Measurements from ENCODE around the gene CFAP99. TPM values are rescaled to one million over a fixed set of nuclear protein-coding genes. Genes with fewer than 3 reads are reported as not detected.

CFAP99 gene
- total and polyA plus RNA-seq, 2 of the 8 experiments (the other 6 are each of a cell fraction or from before 2014, with no cell fraction given): not detected

DNA sequence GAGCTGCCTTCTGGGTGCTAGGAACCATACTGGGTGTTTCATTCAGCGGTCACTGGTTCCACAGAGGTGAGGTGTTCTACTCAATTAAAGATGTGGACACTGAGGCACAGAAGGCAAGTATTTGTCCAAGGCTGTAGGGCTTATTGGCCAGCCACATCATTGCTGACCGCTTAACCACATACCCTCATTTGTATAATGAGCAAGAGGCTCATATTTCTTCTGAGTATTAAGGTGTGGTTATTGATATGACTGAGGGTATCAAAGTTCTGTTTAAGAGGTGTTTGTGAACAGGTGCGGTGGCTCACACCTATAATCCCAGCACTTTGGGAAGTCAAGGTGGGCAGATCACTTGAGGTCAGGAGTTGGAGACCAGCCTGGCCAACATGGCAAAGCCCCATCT lies 64.5 kb downstream of the CFAP99 start (continued):
- TF ChIP-seq, protein P1, sequence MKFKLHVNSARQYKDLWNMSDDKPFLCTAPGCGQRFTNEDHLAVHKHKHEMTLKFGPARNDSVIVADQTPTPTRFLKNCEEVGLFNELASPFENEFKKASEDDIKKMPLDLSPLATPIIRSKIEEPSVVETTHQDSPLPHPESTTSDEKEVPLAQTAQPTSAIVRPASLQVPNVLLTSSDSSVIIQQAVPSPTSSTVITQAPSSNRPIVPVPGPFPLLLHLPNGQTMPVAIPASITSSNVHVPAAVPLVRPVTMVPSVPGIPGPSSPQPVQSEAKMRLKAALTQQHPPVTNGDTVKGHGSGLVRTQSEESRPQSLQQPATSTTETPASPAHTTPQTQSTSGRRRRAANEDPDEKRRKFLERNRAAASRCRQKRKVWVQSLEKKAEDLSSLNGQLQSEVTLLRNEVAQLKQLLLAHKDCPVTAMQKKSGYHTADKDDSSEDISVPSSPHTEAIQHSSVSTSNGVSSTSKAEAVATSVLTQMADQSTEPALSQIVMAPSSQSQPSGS (IDR thresholded peaks at IDR 0.05; ENCODE audit: low read length): no peak
- TF ChIP-seq RNF2 (IDR thresholded peaks at IDR 0.05; ENCODE audit: borderline replicate concordance, low read depth, low read length, missing control alignments, poor library complexity, severe bottlenecking) (no peak), NANOG (IDR thresholded peaks at IDR 0.05; ENCODE audit: insufficient read depth, low read depth, low read length, poor library complexity, severe bottlenecking) (no peak)

All from H1 (cell line).